IMR-90 (cell line): ENCODE data around the gene AHCYL2. TPM values are rescaled to one million over a fixed set of nuclear protein-coding genes. Genes with fewer than 3 reads are reported as not detected.

ENCODE experiments used
- ATAC-seq: fragments of 200-7000 bp; cut with Tn5 transposase; 2 replicates; pipeline ENCODE4 v1.9.1; 2020; ENCODE audit warnings: low read depth, mild to moderate bottlenecking, moderate library complexity
- BruUV-seq: library from RNA; stranded (reverse); fragments of 400-500 nt; replicated peaks from 2 replicates; lab custom pipeline; 2021; lab: Mats Ljungman, UMichigan
- CTCF ChIA-PET: fragments of 300-600 bp; formaldehyde crosslinking; extraction: SDS; loops from one replicate; lab custom pipeline; 2021; ENCODE audit warnings: antibody characterized with exemption; lab: Yijun Ruan, JAX
- POLR2A ChIA-PET: fragments of 300-600 bp; sonication (Branson Sonifier 250); formaldehyde crosslinking; loops from one replicate; lab custom pipeline; 2022; ENCODE audit warnings: antibody characterized with exemption; ENCODE audit not compliant: unreplicated experiment; lab: Charles Lee
- DNase-seq: peaks from one replicate; pipeline ENCODE4 v3.0.0; 2013
- H2AFZ ChIP-seq: replicated peaks from 2 replicates; pipeline ENCODE3; 2013; ENCODE audit warnings: low read length, mild to moderate bottlenecking; ENCODE audit not compliant: poor library complexity
- H2AK5ac ChIP-seq: 2 replicates; pipeline ENCODE4 v1.6.1; 2013; ENCODE audit warnings: low read depth, low read length, inconsistent platforms
- H2AK9ac ChIP-seq: replicated peaks from 2 replicates; pipeline ENCODE3; 2013; ENCODE audit warnings: mild to moderate bottlenecking, low read depth, low read length, moderate library complexity; ENCODE audit not compliant: poor library complexity
- H2BK120ac ChIP-seq: 2 replicates; pipeline ENCODE4 v1.6.1; 2013; ENCODE audit warnings: low read depth, low read length, inconsistent platforms
- H2BK15ac ChIP-seq: 3 replicates; pipeline ENCODE4 v1.6.1; 2013; ENCODE audit warnings: low read depth, low read length, inconsistent platforms
- H2BK20ac ChIP-seq: 2 replicates; pipeline ENCODE4 v1.6.1; 2013; ENCODE audit warnings: low read depth, mild to moderate bottlenecking, inconsistent platforms, low read length, moderate library complexity
- H2BK5ac ChIP-seq: 2 replicates; pipeline ENCODE4 v1.6.1; 2013; ENCODE audit warnings: mild to moderate bottlenecking, low read depth, low read length, inconsistent platforms; ENCODE audit not compliant: poor library complexity, severe bottlenecking
- H3K14ac ChIP-seq: replicated peaks from 2 replicates; pipeline ENCODE4 v1.6.1; 2013; ENCODE audit warnings: low read depth, low read length, inconsistent platforms
- H3K18ac ChIP-seq: 2 replicates; pipeline ENCODE4 v1.6.1; 2013; ENCODE audit warnings: low read depth, low read length, control low read depth
- H3K23ac ChIP-seq: 2 replicates; pipeline ENCODE4 v1.6.1; 2013; ENCODE audit warnings: low read depth, low read length, inconsistent platforms
- H3K27ac ChIP-seq: 2 replicates; pipeline ENCODE4 v1.5.1; 2013; ENCODE audit warnings: mild to moderate bottlenecking, control low read depth, low read length; ENCODE audit not compliant: insufficient read depth
- H3K27me3 ChIP-seq: 2 replicates; pipeline ENCODE4 v1.6.1; 2013; ENCODE audit warnings: low read length; ENCODE audit not compliant: control insufficient read depth, insufficient read depth
- H3K36me3 ChIP-seq: 2 replicates; pipeline ENCODE4 v1.6.1; 2013; ENCODE audit warnings: low read length, mixed read lengths; ENCODE audit not compliant: control insufficient read depth, insufficient read depth
- H3K4ac ChIP-seq: 2 replicates; pipeline ENCODE4 v1.6.1; 2013; ENCODE audit warnings: low read depth, low read length, inconsistent platforms
- H3K4me1 ChIP-seq: 2 replicates; pipeline ENCODE4 v1.6.1; 2013; ENCODE audit warnings: low read length, mixed read lengths; ENCODE audit not compliant: control insufficient read depth, insufficient read depth
- H3K4me2 ChIP-seq: 2 replicates; pipeline ENCODE4 v1.6.1; 2013; ENCODE audit warnings: low read depth, mild to moderate bottlenecking, control low read depth, low read length, moderate library complexity
- H3K4me3 ChIP-seq: 2 replicates; pipeline ENCODE4 v1.5.1; 2013; ENCODE audit warnings: low read depth, mild to moderate bottlenecking, control low read depth, low read length, moderate library complexity; ENCODE audit not compliant: insufficient read depth
- H3K56ac ChIP-seq: 2 replicates; pipeline ENCODE4 v1.6.1; 2013; ENCODE audit warnings: low read length, inconsistent platforms; ENCODE audit not compliant: insufficient read depth; ENCODE audit errors: extremely low read depth
- H3K79me1 ChIP-seq, 2 experiments: 2 replicates each; pipeline ENCODE4 v1.6.1; 2013; ENCODE audit warnings: low read length in 2 of 2, inconsistent platforms in 1 of 2, low read depth in 1 of 2
- H3K9ac ChIP-seq: 2 replicates; pipeline ENCODE4 v1.6.1; 2013; ENCODE audit warnings: low read depth, low read length, control low read depth
- H3K9me1 ChIP-seq: 2 replicates; pipeline ENCODE4 v1.6.1; 2013; ENCODE audit warnings: low read length, inconsistent platforms; ENCODE audit not compliant: insufficient read depth
- H3K9me3 ChIP-seq: 2 replicates; pipeline ENCODE4 v1.6.1; 2013; ENCODE audit warnings: low read length; ENCODE audit not compliant: control insufficient read depth, insufficient read depth
- H4K20me1 ChIP-seq: 2 replicates; pipeline ENCODE4 v1.6.1; 2013; ENCODE audit warnings: low read length, inconsistent platforms; ENCODE audit not compliant: insufficient read depth
- H4K5ac ChIP-seq: 2 replicates; pipeline ENCODE4 v1.6.1; 2013; ENCODE audit warnings: mild to moderate bottlenecking, low read depth, low read length, control low read depth
- H4K8ac ChIP-seq, 2 experiments: 2 replicates each; pipeline ENCODE4 v1.6.1; 2013; ENCODE audit warnings: low read depth in 2 of 2, low read length in 2 of 2, control low read depth in 1 of 2, inconsistent platforms in 1 of 2
- H4K91ac ChIP-seq: 2 replicates; pipeline ENCODE4 v1.6.1; 2013; ENCODE audit warnings: low read depth, low read length, inconsistent platforms; ENCODE audit not compliant: insufficient read depth
- CTCF ChIP-seq: conservative IDR thresholded peaks from 2 replicates; pipeline ENCODE4 v1.5.1; 2012; ENCODE audit warnings: mild to moderate bottlenecking, low read depth, low read length, improper control_type of control experiment
- RAD21 ChIP-seq: IDR thresholded peaks from 2 replicates; pipeline ENCODE4 v1.6.1; 2012; ENCODE audit warnings: low read length, improper control_type of control experiment
- SMC3 ChIP-seq: fragments of 150-350 bp; IDR thresholded peaks from 2 replicates; pipeline ENCODE4 v1.6.1; 2016; ENCODE audit warnings: low read depth, mild to moderate bottlenecking, antibody characterized with exemption, low read length, moderate library complexity
- USF2 ChIP-seq: fragments of 150-350 bp; IDR thresholded peaks from 2 replicates; pipeline ENCODE4 v1.6.1; 2017; ENCODE audit warnings: mild to moderate bottlenecking, antibody characterized with exemption, low read length, low read depth
- WGBS, 2 experiments: methylation state at CpG; one replicate each; pipeline versions ENCODE4 v1.1.5 to v1.1.7; 2013; ENCODE audit warnings: missing lambda C conversion rate in 2 of 2; ENCODE audit not compliant: insufficient read length in 1 of 2; ENCODE audit errors: extremely low coverage in 2 of 2; 5-methylcytosine and 5-hydroxymethylcytosine counted together
- dilution Hi-C: fragments of 300-500 bp; cut with HindIII; formaldehyde crosslinking; loops from one replicate; pipeline ENCODE4 v1.14.3; 2018; ENCODE audit warnings: low sequenced_read_pairs; ENCODE audit not compliant: unreplicated experiment
- in situ Hi-C: fragments of 300-500 bp; cut with MboI; formaldehyde crosslinking; loops from 3 replicates; pipeline ENCODE4 v1.14.3; 2019; ENCODE audit warnings: low sequenced_read_pairs, inconsistent platforms, mixed read lengths
- intact Hi-C: fragments of 100-400 bp; cut with micrococcal nuclease; formaldehyde crosslinking; loops from 2 replicates; pipeline ENCODE4 v1.10.0; 2022
- polyA plus RNA-seq, 3 experiments: library from polyadenylated mRNA; depleted of rRNA; stranded (reverse); fragments of >200 nt; gene quantifications; 2 replicates each; pipeline ENCODE4 v1.2.3, GENCODE V29; 2012; ENCODE audit warnings: low replicate concordance in 1 of 3
- total RNA-seq: library from RNA; depleted of rRNA; stranded (reverse); fragments of >200 nt; gene quantifications from 2 replicates; pipeline ENCODE4 v1.2.3, GENCODE V29; 2012

The AHCYL2 gene
- total and polyA plus RNA-seq, 2 of the 4 experiments (the other 2 are of a cell fraction): 5.7 to 7.6 TPM

- Histone ChIP-seq H2BK120ac (no peak overlapping the region), H2AK5ac (no peak overlapping the region), H2BK15ac (no peak overlapping the region), H3K9ac (no peak overlapping the region), H4K91ac (no peak overlapping the region), H3K14ac (no peak overlapping the region), H3K4me3 (no peak overlapping the region), H3K4ac (no peak overlapping the region), H4K5ac (no peak overlapping the region), H4K8ac (no peak overlapping the region), H2AK9ac (no peak overlapping the region), H3K18ac (no peak overlapping the region), H3K23ac (no peak overlapping the region), H3K27me3 (no peaks in the 10 kb centered on the region), H3K4me2 (no peak overlapping the region), H3K9me1 (no peaks in the 10 kb centered on the region), H2AFZ (no peak overlapping the region), H3K79me1 (no peaks in the 10 kb centered on the region), H2BK20ac (no peak overlapping the region), H3K4me1 (no peaks in the 10 kb centered on the region), H3K56ac (no peak overlapping the region), H3K27ac (no peak overlapping the region), H3K36me3 (no peaks in the 10 kb centered on the region), H2BK5ac (no peak overlapping the region), H4K20me1 (no peaks in the 10 kb centered on the region), H3K9me3 (no peaks in the 10 kb centered on the region)
- TF ChIP-seq RAD21 (peak; percentile 70), USF2 (no peak), SMC3 (peak; percentile 83), CTCF (peak; percentile 72)
- ATAC-seq (no peak), DNase-seq (peak; percentile 51)
- BruUV-seq: no TSS peak
- POLR2A ChIA-PET: no interaction called here
- intact Hi-C loops (loop anchor here (1.0 kb wide), 1 partner anchor 80 kb away; no protein-coding TSS in a partner anchor), dilution Hi-C loops (no loop called here), in situ Hi-C loops (no loop called here)
- WGBS, 2 experiments: 20% methylated on average over 1 of the region's 3 CpGs; no CpG with 5 or more reads in 1 of the 2 experiments
- CTCF ChIA-PET: interaction anchor here (0.6 to 2.3 kb wide), 4 partner anchors 10 to 80 kb away, joined by 3 to 16 read pairs (median 4); no protein-coding TSS in a partner anchor
These were observed 73.6 kb downstream of the AHCYL2 start for GRCh38 chr7:129298268-129298893.
